ENCODE results near the gene TENM3. TPM values are rescaled to one million over a fixed set of nuclear protein-coding genes. Genes with fewer than 3 reads are reported as not detected.

TENM3 gene
- total and polyA plus RNA-seq, 2 donors (not counting 3 experiments of a cell fraction or from before 2014, with no cell fraction given): 3.2 to 6.2 TPM

- Histone ChIP-seq H3K27ac (ENCODE audit: insufficient read depth, low read depth, low read length) (no peak overlapping the region), H3K9ac (replicated peaks; ENCODE audit: extremely low read depth, insufficient read depth, low read length) (no peak overlapping the region), H3K4me1 (ENCODE audit: control insufficient read depth, extremely low read depth, insufficient read depth, low read length) (no peaks in the 10 kb centered on the region), H3K4me3 (replicated peaks in 1 of 3; ENCODE audit: insufficient read depth in 1 of 3, low read depth in 1 of 3, low read length in 3 of 3) (no peak overlapping the region), H3K27me3 (ENCODE audit: control insufficient read depth in 2 of 2, insufficient read depth in 2 of 2, low read length in 2 of 2) (no peaks in the 10 kb centered on the region), H3K79me2 (ENCODE audit: control insufficient read depth, insufficient read depth, low read length) (no peaks in the 10 kb centered on the region), H2AFZ (ENCODE audit: low read depth, low read length) (no peak overlapping the region), H4K20me1 (replicated peaks; ENCODE audit: control insufficient read depth, extremely low read depth, insufficient read depth, low read length) (no peaks in the 10 kb centered on the region), H3K9me3 (replicated peaks; ENCODE audit: control insufficient read depth, insufficient read depth, low read length) (no peaks in the 10 kb centered on the region), H3K9me1 (replicated peaks; ENCODE audit: control insufficient read depth, extremely low read depth, insufficient read depth, low read length) (no peaks in the 10 kb centered on the region), H3K36me3 (ENCODE audit: control insufficient read depth in 2 of 2, extremely low read depth in 1 of 2, insufficient read depth in 2 of 2, low read length in 2 of 2) (no peaks in the 10 kb centered on the region), H3K4me2 (ENCODE audit: insufficient read depth, low read length) (no peak overlapping the region)
- CTCF ChIA-PET: no interaction called here
- intact Hi-C loops (cut with micrococcal nuclease): loop anchor here (2.0 kb wide), 1 partner anchor 205 kb away; no protein-coding TSS in a partner anchor
- DNase-seq (ENCODE audit: low read depth, low spot score): no peak
- no peak for TF ChIP-seq MAX (IDR thresholded peaks at IDR 0.05; ENCODE audit: insufficient read depth, insufficient read length)
- TF ChIP-seq FOS (IDR thresholded peaks at IDR 0.05; ENCODE audit: borderline replicate concordance, insufficient read depth, low read length): no peak
- TF ChIP-seq POLR2A (IDR thresholded peaks at IDR 0.05; ENCODE audit: low read depth, low read length): no peak
- no peak for TF ChIP-seq GATA2 (IDR thresholded peaks at IDR 0.05; ENCODE audit: insufficient read depth, insufficient read length, low read depth, low read length)
- no peak for TF ChIP-seq MYC (IDR thresholded peaks at IDR 0.05; ENCODE audit: low read depth, low read length)
- no peak for TF ChIP-seq EZH2 (IDR thresholded peaks at IDR 0.05; ENCODE audit: borderline replicate concordance, low read depth, low read length, severe bottlenecking)
- TF ChIP-seq CTCF (IDR thresholded peaks at IDR 0.05; ENCODE audit: extremely low read depth in 1 of 2, insufficient read depth in 1 of 2, low read depth in 1 of 2, low read length in 2 of 2): no peak
- TF ChIP-seq POLR2AphosphoS5 (IDR thresholded peaks at IDR 0.05; ENCODE audit: insufficient read depth, low read depth, low read length): no peak
- no peak for TF ChIP-seq JUN (IDR thresholded peaks at IDR 0.05; ENCODE audit: borderline replicate concordance, insufficient read depth, insufficient read length, low read depth)
- no TSS peak for BruUV-seq (replicated peaks)
- FAIRE-seq: no peak
- dilution Hi-C loops (cut with MboI; ENCODE audit: extremely low pct_ligation_motif_present, low sequenced_read_pairs): no loop called here
- POLR2A ChIA-PET: no interaction called here
Observed at GRCh38 chr4:182799515-182800215, 556.5 kb downstream of the TENM3 start.
